ENCODE measurements around the gene CD81. TPM values are rescaled to one million over a fixed set of nuclear protein-coding genes. Genes with fewer than 3 reads are reported as not detected.

The CD81 gene, protein sequence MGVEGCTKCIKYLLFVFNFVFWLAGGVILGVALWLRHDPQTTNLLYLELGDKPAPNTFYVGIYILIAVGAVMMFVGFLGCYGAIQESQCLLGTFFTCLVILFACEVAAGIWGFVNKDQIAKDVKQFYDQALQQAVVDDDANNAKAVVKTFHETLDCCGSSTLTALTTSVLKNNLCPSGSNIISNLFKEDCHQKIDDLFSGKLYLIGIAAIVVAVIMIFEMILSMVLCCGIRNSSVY
- 100 to 1,000 TPM; 115 to 121 TPM for total RNA-seq

DNA sequence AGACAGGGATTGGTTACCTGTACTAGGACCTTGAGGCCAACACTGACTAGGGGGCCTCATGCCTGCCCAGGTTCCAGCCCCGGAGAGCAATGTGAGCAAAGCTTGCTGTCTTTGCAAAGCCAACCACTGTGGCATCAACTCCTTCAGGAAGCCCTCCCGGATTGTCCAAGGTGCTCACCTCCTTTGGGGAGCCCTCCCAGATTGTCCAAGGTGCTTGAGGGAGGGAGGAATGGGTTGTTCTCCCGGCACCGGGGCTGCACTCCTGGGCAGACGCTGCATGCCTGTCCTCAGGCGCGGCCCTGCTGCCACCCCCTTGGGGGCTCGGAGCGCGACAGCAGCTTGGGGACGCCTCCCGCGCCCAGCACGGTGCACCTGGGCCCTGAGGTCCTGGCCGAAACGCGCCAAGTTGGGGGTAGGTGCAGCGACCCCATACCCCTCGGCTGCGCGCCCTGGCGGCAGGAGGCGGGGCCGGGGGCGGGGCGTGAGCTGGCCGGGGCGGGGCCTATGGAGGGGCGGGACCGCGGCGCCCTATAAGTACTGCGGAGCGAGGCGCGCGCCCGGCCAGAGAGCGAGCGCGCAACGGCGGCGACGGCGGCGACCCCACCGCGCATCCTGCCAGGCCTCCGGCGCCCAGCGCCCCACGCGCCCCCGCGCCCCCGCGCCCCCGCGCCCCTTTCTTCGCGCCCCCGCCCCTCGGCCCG is at the start of gene CD81:
CD81 (plus strand) TSS at position 560 of the 701 bp plus-strand sequence. CDS start 240 bp downstream, outside the sequence.

GRCh38 chr11:2400069-2400761 is 23.1 kb downstream of the CD81 start, which contains the start of gene TSSC4:
TSS of gene TSSC4 (plus strand) at chr11:2400750. CDS start at chr11:2402634, 1,884 bp downstream.

DNA sequence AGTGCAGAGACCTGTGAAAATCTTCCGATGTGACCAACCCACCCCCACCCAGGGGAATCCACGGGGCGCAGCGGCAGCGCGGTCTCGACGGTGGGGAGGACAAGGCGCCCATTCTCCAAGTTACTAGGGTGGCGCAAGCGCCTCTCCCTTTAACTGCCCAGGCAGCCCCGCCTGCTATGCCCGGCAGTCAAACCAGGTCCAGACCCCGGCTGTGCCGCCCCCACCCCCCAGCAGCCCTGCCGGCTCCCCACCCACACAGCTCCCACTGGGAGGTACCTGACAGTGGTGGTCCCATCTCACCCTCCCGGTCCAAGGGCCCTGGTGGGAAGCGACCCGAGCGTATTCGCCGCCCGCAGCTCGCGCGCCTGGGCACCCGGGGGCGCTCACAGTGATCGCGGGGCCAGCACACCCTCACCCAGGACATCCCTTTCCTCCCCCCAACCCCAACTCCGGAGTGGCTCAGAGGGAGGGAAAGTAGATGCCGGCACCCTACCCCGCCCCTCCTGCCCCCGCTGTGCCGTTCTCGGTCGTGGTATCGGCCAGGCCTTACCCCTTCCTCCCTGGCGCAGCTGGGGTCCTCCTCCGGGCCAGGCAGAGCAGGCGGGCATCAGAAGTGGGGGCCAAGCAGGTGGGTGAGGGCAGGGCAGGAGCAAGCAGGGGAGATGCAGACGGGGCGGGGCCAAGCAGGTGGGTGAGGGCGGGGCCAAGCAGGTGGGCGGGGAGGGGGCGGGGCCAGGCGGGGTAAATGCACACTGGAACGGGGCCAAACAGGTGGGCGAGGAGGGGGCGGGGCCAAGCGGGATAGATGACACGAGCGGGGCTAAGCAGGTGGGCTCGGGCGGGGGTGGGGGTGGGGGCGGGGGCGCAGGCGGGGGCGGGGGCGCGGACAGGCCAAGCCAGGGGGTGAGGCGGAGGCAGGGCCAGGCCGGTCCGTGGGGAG is 67.0 kb downstream of the CD81 start, which contains the start of gene TRPM5:
TRPM5 (minus strand) TSS at position 634 of the 940 bp plus-strand sequence. CDS start 21,478 bp downstream, outside the sequence.

DNA sequence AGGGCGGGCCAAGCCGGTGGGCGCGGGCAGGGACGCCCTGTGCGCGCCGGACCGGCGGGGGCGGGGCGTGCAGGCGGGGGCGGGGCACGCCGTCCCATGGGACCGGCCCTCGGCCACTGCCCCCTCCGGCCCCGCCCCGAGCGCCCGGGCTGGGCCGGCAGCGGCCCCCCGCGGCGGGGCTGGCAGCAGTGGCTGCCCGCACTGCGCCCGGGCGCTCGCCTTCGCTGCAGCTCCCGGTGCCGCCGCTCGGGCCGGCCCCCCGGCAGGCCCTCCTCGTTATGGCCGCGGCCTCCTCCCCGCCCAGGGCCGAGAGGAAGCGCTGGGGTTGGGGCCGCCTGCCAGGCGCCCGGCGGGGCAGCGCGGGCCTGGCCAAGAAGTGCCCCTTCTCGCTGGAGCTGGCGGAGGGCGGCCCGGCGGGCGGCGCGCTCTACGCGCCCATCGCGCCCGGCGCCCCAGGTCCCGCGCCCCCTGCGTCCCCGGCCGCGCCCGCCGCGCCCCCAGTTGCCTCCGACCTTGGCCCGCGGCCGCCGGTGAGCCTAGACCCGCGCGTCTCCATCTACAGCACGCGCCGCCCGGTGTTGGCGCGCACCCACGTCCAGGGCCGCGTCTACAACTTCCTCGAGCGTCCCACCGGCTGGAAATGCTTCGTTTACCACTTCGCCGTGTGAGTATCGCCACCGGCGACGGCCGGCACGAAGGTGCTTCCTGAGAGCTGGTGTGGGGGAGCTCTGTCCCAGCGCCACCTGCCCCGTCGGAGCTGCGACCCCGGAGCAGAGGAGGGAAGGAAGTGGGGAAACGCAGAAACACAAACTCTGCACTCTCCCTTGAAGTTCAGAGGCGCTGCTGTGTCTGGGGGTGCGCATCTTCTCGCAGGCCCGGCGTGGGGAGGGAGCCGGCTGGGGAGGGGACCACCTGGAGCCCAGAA is 68.0 kb downstream of the CD81 start, which contains the start of gene KCNQ1:
KCNQ1 (plus strand) TSS at position 188 of the 925 bp plus-strand sequence; CDS start at position 279, 91 bp downstream.

Other genes with a start within 250 kb of the CD81 start
- gene IGF2, start 237.9 kb upstream of the CD81 start, total RNA-seq = not detected
- not detected for gene INS, start 216.1 kb upstream of the CD81 start, total RNA-seq
- gene TH, start 205.5 kb upstream of the CD81 start, total RNA-seq = not detected
- under 1 TPM; 0.45 to 0.48 TPM for gene ASCL2, start 106.7 kb upstream of the CD81 start, total RNA-seq
- 10 to 100 TPM; 68.0 to 71.7 TPM for gene C11orf21, start 75.4 kb upstream of the CD81 start, total RNA-seq
- 10 to 100 TPM; 54.7 to 59.5 TPM for gene TSPAN32, start 75.3 kb upstream of the CD81 start, total RNA-seq
- gene TSSC4, start 23.4 kb downstream of the CD81 start, total RNA-seq = 10 to 100 TPM; 36.7 to 38.5 TPM
- gene TRPM5, start 67.2 kb downstream of the CD81 start, total RNA-seq = under 1 TPM in 1 of 2 experiments, not detected in 1; 0.05 TPM
- 10 to 100 TPM; 26.9 to 28.7 TPM for gene KCNQ1, start 67.7 kb downstream of the CD81 start, total RNA-seq

Measured in activated naive CD4-positive, alpha-beta T cell treated with anti-CD3 and anti-CD28 coated beads, Interleukin-2, amount 10 ng/mL, durations not matched to agents 5 hours and 36 hours (primary cell).